Mesothelial cell of epicardium (in vitro differentiated cells): Measurements from ENCODE around the gene PTER. TPM values are rescaled to one million over a fixed set of nuclear protein-coding genes. Genes with fewer than 3 reads are reported as not detected.

Source experiments
- DNase-seq, 2 experiments: peaks; one replicate each; pipeline ENCODE4 v3.0.0; 2021; ENCODE audit warnings: low spot score in 2 of 2; ENCODE audit not compliant: unreplicated experiment in 2 of 2
- H3K27ac Mint-ChIP-seq: 2 replicates; pipeline ENCODE4 v1.8.0; 2021; ENCODE audit warnings: mixed read lengths
- H3K27me3 Mint-ChIP-seq: 2 replicates; pipeline ENCODE4 v1.8.0; 2021; ENCODE audit warnings: low read depth, mixed read lengths
- H3K36me3 Mint-ChIP-seq: 2 replicates; pipeline ENCODE4 v1.8.0; 2021; ENCODE audit warnings: mixed read lengths
- H3K4me1 Mint-ChIP-seq: 2 replicates; pipeline ENCODE4 v1.8.0; 2021; ENCODE audit warnings: mixed read lengths
- H3K4me3 Mint-ChIP-seq: 2 replicates; pipeline ENCODE4 v1.8.0; 2021; ENCODE audit warnings: mild to moderate bottlenecking, moderate library complexity, mixed read lengths
- H3K9me3 Mint-ChIP-seq: 2 replicates; pipeline ENCODE4 v1.8.0; 2021; ENCODE audit warnings: mixed read lengths
- total RNA-seq: library from RNA; stranded (reverse); gene quantifications from 3 replicates; pipeline ENCODE4 v1.2.1, GENCODE V29; 2021
- TF ChIP-seq, protein P1 (sequence below): fragments of 200-600 bp; sonication (generic); IDR thresholded peaks from one replicate; pipeline ENCODE4 v1.5.0; 2021; ENCODE audit warnings: antibody characterized with exemption; ENCODE audit not compliant: unreplicated experiment

Gene PTER
- total RNA-seq, 1 donor from 2014 or later: 9.4 TPM

DNA sequence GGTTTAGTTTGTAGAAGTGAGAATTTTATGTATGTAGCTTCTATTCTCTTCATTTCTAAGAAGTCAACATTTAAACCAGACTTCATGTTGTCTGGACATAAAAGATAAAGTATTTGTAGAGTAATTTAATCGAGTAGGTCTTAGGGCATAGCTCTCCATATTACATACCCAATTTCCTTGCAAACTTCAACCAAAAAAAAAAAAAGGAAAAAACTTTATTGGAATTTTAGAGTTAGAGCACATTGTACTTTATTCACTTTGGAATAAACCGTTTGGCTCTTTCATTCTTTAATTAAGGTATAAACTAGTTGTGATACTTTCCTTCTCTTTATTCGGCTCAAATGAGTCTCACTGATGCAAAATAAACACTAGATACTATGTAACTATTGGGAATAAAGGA lies 36.0 kb downstream of the PTER start:
- no peak for DNase-seq
- Mint-ChIP-seq H3K36me3 (no peaks in the 10 kb centered on the region), H3K27ac (no peak overlapping the region), H3K4me1 (peaks cover 4% of the 10 kb centered on the region), H3K9me3 (no peaks in the 10 kb centered on the region), H3K27me3 (no peaks in the 10 kb centered on the region), H3K4me3 (no peak overlapping the region)
- TF ChIP-seq, protein P1, sequence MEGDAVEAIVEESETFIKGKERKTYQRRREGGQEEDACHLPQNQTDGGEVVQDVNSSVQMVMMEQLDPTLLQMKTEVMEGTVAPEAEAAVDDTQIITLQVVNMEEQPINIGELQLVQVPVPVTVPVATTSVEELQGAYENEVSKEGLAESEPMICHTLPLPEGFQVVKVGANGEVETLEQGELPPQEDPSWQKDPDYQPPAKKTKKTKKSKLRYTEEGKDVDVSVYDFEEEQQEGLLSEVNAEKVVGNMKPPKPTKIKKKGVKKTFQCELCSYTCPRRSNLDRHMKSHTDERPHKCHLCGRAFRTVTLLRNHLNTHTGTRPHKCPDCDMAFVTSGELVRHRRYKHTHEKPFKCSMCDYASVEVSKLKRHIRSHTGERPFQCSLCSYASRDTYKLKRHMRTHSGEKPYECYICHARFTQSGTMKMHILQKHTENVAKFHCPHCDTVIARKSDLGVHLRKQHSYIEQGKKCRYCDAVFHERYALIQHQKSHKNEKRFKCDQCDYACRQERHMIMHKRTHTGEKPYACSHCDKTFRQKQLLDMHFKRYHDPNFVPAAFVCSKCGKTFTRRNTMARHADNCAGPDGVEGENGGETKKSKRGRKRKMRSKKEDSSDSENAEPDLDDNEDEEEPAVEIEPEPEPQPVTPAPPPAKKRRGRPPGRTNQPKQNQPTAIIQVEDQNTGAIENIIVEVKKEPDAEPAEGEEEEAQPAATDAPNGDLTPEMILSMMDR: no peak

DNA sequence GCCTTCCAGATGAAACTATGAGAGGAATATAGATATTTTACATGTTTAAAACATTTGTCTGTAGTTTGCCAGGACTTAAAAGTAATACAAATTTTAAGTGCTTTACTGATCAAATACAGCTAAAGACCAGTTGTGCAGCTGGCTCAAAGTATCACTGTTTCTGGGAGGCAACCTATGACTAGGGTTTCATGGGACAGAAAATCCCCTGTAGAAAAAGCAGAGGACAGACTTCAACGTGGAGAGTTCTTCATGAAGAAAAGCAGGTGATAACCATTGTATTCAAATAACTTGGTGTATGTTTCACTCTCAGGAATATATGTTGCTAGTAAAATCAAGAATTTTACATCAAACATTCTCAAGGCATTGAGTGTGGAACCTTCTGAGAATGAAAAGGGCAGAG lies 40.9 kb downstream of the PTER start:
- Mint-ChIP-seq H3K4me3 (no peak overlapping the region), H3K9me3 (no peaks in the 10 kb centered on the region), H3K27ac (no peak overlapping the region), H3K4me1 (peaks cover 4% of the 10 kb centered on the region), H3K27me3 (no peaks in the 10 kb centered on the region), H3K36me3 (no peaks in the 10 kb centered on the region)
- TF ChIP-seq, protein P1: no peak
- DNase-seq: no peak

- no peak overlapping the region for H3K27ac Mint-ChIP-seq
- no peak overlapping the region for H3K4me3 Mint-ChIP-seq
- no peaks in the 10 kb centered on the region for H3K27me3 Mint-ChIP-seq
- TF ChIP-seq, protein P1: no peak
- no peak for DNase-seq
- H3K36me3 Mint-ChIP-seq: no peaks in the 10 kb centered on the region
- no peaks in the 10 kb centered on the region for H3K4me1 Mint-ChIP-seq
- no peaks in the 10 kb centered on the region for H3K9me3 Mint-ChIP-seq
These were observed 42.0 kb downstream of the PTER start for GRCh38 chr10:16478801-16479200.

DNA sequence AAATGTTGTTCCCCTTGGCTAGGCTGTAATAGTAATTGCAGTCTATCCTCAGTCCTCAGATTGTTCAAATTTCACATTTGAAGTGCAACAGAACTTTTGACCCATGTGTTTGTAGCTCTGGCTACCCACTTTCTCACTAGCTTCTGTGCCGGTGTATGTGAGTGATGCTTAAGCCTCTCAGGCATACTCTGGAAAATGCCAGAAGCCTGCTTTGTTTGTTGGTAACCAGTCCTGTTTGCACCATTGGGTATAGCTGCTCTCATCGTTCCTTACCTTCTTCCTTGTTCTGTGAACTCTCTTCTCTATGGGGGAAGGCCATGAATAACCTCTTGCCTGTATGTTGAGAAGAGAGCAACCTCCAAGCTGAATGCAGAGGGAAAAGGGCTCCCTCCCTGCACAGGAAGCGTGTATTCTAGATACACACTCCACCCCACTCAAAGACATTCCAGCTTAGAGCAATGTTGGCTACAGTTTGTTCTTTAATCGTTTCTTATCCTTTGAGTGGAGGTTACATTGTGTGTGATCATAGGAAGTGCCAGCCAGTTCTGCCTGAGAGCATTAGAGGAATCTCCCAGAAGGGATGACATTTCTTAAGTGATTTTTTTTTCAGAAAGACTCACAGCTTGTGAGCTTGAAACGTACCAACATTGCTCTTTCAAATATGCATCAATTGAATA lies 44.4 kb downstream of the PTER start:
- Mint-ChIP-seq H3K27ac (no peak overlapping the region), H3K4me3 (no peak overlapping the region), H3K36me3 (peaks cover 1% of the 10 kb centered on the region), H3K9me3 (no peaks in the 10 kb centered on the region), H3K4me1 (no peaks in the 10 kb centered on the region), H3K27me3 (no peaks in the 10 kb centered on the region)
- TF ChIP-seq, protein P1: no peak
- no peak for DNase-seq

GRCh38 chr10:16483241-16483917 lies 46.6 kb downstream of the PTER start:
- Mint-ChIP-seq H3K9me3 (no peaks in the 10 kb centered on the region), H3K27me3 (no peaks in the 10 kb centered on the region), H3K4me3 (no peak overlapping the region), H3K4me1 (no peaks in the 10 kb centered on the region), H3K27ac (no peak overlapping the region), H3K36me3 (peaks cover 4% of the 10 kb centered on the region)
- TF ChIP-seq, protein P1: no peak
- DNase-seq: no peak
